GM23338 (cell line): ENCODE results near the gene RAB20. TPM values are rescaled to one million over a fixed set of nuclear protein-coding genes. Genes with fewer than 3 reads are reported as not detected.
A peak's percentile ranks its signal among the peaks of the same experiment; 100 is the strongest.

Experiments
- ATAC-seq: fragments of 200-7000 bp; cut with Tn5 transposase; 3 replicates; pipeline ENCODE4 v1.9.1; 2020
- DNase-seq: peaks from one replicate; pipeline ENCODE4 v3.0.0-alpha.2; 2015; ENCODE audit warnings: low spot score
- H2AFZ ChIP-seq: fragments of 200-600 bp; sonication (generic); 2 replicates; pipeline ENCODE4 v1.8.0; 2016; ENCODE audit warnings: antibody characterized with exemption, mild to moderate bottlenecking, moderate library complexity
- H3F3A ChIP-seq: fragments of 200-600 bp; sonication (generic); replicated peaks from 2 replicates; pipeline ENCODE4 v1.8.0; 2017; ENCODE audit warnings: antibody characterized with exemption, mixed run types, low read depth
- H3K27ac ChIP-seq: fragments of 200-600 bp; sonication (generic); 2 replicates; pipeline ENCODE4 v1.6.1; 2016; ENCODE audit warnings: low read depth
- H3K27me3 ChIP-seq: fragments of 200-600 bp; sonication (generic); 2 replicates; pipeline ENCODE4 v1.8.0; 2016; ENCODE audit warnings: mild to moderate bottlenecking, mixed run types, moderate library complexity; ENCODE audit not compliant: insufficient read depth
- H3K36me3 ChIP-seq: fragments of 200-600 bp; sonication (generic); 2 replicates; pipeline ENCODE4 v1.8.0; 2016; ENCODE audit warnings: mild to moderate bottlenecking; ENCODE audit not compliant: insufficient read depth
- H3K4me1 ChIP-seq: fragments of 200-600 bp; sonication (generic); 2 replicates; pipeline ENCODE4 v1.8.0; 2016; ENCODE audit warnings: mild to moderate bottlenecking, moderate library complexity; ENCODE audit not compliant: insufficient read depth
- H3K4me2 ChIP-seq: fragments of 200-600 bp; sonication (generic); 2 replicates; pipeline ENCODE4 v1.7.1; 2017; ENCODE audit warnings: mixed run types
- H3K4me3 ChIP-seq: fragments of 200-600 bp; sonication (generic); 2 replicates; pipeline ENCODE4 v1.6.1; 2016; ENCODE audit warnings: mixed run types
- H3K79me2 ChIP-seq: fragments of 200-600 bp; sonication (generic); replicated peaks from 2 replicates; pipeline ENCODE4 v1.8.0; 2017; ENCODE audit warnings: mild to moderate bottlenecking; ENCODE audit not compliant: insufficient read depth
- H3K9me2 ChIP-seq: fragments of 200-600 bp; sonication (generic); 2 replicates; pipeline ENCODE4 v1.8.0; 2017; ENCODE audit not compliant: insufficient read depth
- H4K20me1 ChIP-seq: fragments of 200-600 bp; sonication (generic); replicated peaks from 2 replicates; pipeline ENCODE4 v1.8.0; 2017; ENCODE audit warnings: mild to moderate bottlenecking; ENCODE audit not compliant: insufficient read depth
- H3K27ac Mint-ChIP-seq: 2 replicates; pipeline ENCODE4 v1.8.0; 2020; ENCODE audit warnings: inconsistent platforms, mild to moderate bottlenecking, moderate library complexity, mixed read lengths
- H3K27me3 Mint-ChIP-seq: 3 replicates; pipeline ENCODE4 v1.8.0; 2022; ENCODE audit warnings: low read depth, mild to moderate bottlenecking, moderate library complexity, mixed read lengths, inconsistent platforms; ENCODE audit not compliant: insufficient read depth, poor library complexity
- H3K36me3 Mint-ChIP-seq: 3 replicates; pipeline ENCODE4 v1.8.0; 2021; ENCODE audit warnings: low read depth, mild to moderate bottlenecking, inconsistent platforms, moderate library complexity, mixed read lengths
- H3K4me1 Mint-ChIP-seq: 3 replicates; pipeline ENCODE4 v1.8.0; 2020; ENCODE audit warnings: mild to moderate bottlenecking, inconsistent platforms, mixed read lengths
- H3K4me3 Mint-ChIP-seq: 3 replicates; pipeline ENCODE4 v1.8.0; 2021; ENCODE audit warnings: moderate library complexity, mild to moderate bottlenecking, inconsistent platforms, mixed read lengths
- H3K9me3 Mint-ChIP-seq: 3 replicates; pipeline ENCODE4 v1.8.0; 2020; ENCODE audit warnings: moderate library complexity, mild to moderate bottlenecking, inconsistent platforms, mixed read lengths
- CREB1 ChIP-seq: fragments of 250-450 bp; sonication (Bioruptor Pico); IDR thresholded peaks from 2 replicates; pipeline ENCODE4 v1.5.0; 2020; ENCODE audit warnings: low read depth, mild to moderate bottlenecking, moderate library complexity
- CTCF ChIP-seq, 2 experiments: fragments of 200-600 bp in 1 of 2; sonication (generic) in 1 of 2; conservative IDR thresholded peaks; 2 replicates each; pipeline versions ENCODE4 v1.5.1 to v1.6.1; 2016 to 2017; ENCODE audit warnings: antibody characterized with exemption in 2 of 2, low read depth in 2 of 2, mild to moderate bottlenecking in 2 of 2, moderate library complexity in 1 of 2
- EZH2 ChIP-seq: fragments of 200-600 bp; sonication (generic); IDR thresholded peaks from one replicate; pipeline ENCODE4 v1.8.0; 2017; ENCODE audit warnings: antibody characterized with exemption, mild to moderate bottlenecking, low read depth; ENCODE audit not compliant: unreplicated experiment
- EZH2phosphoT487 ChIP-seq: fragments of 200-600 bp; sonication (generic); IDR thresholded peaks from one replicate; pipeline ENCODE4 v1.8.1; 2018; ENCODE audit warnings: antibody characterized with exemption; ENCODE audit not compliant: unreplicated experiment
- JUNB ChIP-seq: IDR thresholded peaks from one replicate; pipeline ENCODE4 v1.6.1; 2016; ENCODE audit warnings: antibody characterized with exemption; ENCODE audit not compliant: unreplicated experiment
- NANOG ChIP-seq: IDR thresholded peaks from 2 replicates; pipeline ENCODE4 v1.6.1; 2016; ENCODE audit warnings: antibody characterized with exemption, borderline replicate concordance
- POLR2AphosphoS5 ChIP-seq: IDR thresholded peaks from 2 replicates; pipeline ENCODE4 v1.6.1; 2016; ENCODE audit warnings: antibody characterized with exemption, low read depth
- REST ChIP-seq: IDR thresholded peaks from one replicate; pipeline ENCODE4 v1.6.1; 2018; ENCODE audit warnings: antibody characterized with exemption; ENCODE audit not compliant: unreplicated experiment
- STAT1 ChIP-seq: IDR thresholded peaks from one replicate; pipeline ENCODE4 v1.6.1; 2016; ENCODE audit warnings: antibody characterized with exemption; ENCODE audit not compliant: unreplicated experiment
- ZNF114 ChIP-seq: fragments of 250-450 bp; sonication (Bioruptor Pico); IDR thresholded peaks from 2 replicates; pipeline ENCODE4 v1.5.0; 2020; ENCODE audit warnings: mild to moderate bottlenecking, moderate library complexity
- ZNF331 ChIP-seq: fragments of 250-450 bp; sonication (Bioruptor Pico); IDR thresholded peaks from 2 replicates; pipeline ENCODE4 v1.5.0; 2020; ENCODE audit warnings: low read depth, mild to moderate bottlenecking, moderate library complexity
- polyA plus RNA-seq: library from polyadenylated mRNA; unstranded; fragments of >200 nt; fragmentation: Nextera tagmentation; extraction: Ambion mirVana; gene quantifications from 2 replicates; pipeline ENCODE4 v1.2.1, GENCODE V29; 2016
- total RNA-seq: library from RNA; depleted of rRNA; stranded (reverse); fragments of >200 nt; shearing (Covaris generic); gene quantifications from 2 replicates; pipeline ENCODE4 v1.2.3, GENCODE V29; 2014
- TF ChIP-seq, protein P1 (sequence below): IDR thresholded peaks from 2 replicates; pipeline ENCODE4 v1.6.1; 2016; ENCODE audit warnings: antibody characterized with exemption

Gene RAB20
- total and polyA plus RNA-seq, 2 experiments from 2014 or later, result 12.3 to 26.6 TPM

DNA sequence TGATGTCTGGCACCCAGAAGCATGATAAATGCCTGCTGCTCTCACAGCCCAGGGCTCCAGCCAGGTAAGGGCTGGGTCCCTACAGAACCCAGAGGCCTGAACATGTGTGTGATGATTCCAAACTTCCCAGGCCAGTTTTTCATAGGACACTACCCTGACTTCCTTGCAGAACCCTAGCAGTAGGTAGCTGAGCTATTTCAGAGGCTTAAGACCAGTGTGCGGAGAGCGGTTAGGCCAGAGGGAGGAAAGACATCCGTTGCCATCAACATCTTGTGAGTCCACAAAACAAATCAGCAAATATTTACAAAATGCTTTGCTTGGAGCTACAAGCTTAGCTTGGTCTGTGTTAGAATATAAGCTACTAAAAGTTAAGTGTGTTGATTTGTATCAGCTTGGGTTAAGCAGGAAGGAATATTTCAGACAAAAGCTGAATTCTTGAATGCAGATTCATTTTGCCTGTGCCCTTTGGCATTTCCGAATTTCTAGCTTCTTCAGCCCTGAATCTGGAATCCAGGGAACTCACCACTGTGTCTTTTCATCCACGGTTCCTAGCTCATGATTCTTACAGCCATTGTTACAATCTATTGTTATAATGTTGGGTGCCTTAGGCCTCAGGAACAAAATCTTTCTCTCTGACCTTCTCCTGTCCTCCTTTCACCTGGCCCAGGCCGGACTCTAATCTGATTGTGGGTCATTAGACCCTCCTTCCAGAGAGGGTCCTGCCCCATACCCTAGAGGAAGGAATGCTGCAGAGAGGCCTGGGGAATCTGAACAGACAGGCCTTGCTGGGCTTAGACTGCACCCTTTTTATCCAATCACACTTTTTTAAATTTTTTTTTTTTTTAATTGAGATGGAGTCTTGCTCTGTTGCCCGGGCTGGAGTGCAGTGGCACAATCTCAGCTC is 12.4 kb downstream of the RAB20 start:
- H3K4me2 ChIP-seq, result no peak overlapping the region
- Mint-ChIP-seq H3K9me3 (peaks cover 12% of the 10 kb centered on the region), H3K4me1 (no peaks in the 10 kb centered on the region), H3K27me3 (no peaks in the 10 kb centered on the region), H3K36me3 (peaks cover 12% of the 10 kb centered on the region), H3K4me3 (no peak overlapping the region), H3K27ac (no peak overlapping the region)
- no peak overlapping the region for H3K4me3 ChIP-seq
- H3K27me3 ChIP-seq, result no peaks in the 10 kb centered on the region
- ATAC-seq, result peak; percentile 53; the same call in 2 of the 3 replicates
- peaks cover 17% of the 10 kb centered on the region for H4K20me1 ChIP-seq
- no peaks in the 10 kb centered on the region for H3F3A ChIP-seq
- H3K79me2 ChIP-seq, result peaks cover 83% of the 10 kb centered on the region
- no peak overlapping the region for H3K27ac ChIP-seq
- TF ChIP-seq CTCF (conservative IDR thresholded peaks at IDR 0.05; ENCODE audit: low read depth in 2 of 2), result peak in 1 of 2 experiments; percentile 23; a peak in 1 of 4 replicates
- no peak for TF ChIP-seq EZH2phosphoT487
- TF ChIP-seq, protein P1, sequence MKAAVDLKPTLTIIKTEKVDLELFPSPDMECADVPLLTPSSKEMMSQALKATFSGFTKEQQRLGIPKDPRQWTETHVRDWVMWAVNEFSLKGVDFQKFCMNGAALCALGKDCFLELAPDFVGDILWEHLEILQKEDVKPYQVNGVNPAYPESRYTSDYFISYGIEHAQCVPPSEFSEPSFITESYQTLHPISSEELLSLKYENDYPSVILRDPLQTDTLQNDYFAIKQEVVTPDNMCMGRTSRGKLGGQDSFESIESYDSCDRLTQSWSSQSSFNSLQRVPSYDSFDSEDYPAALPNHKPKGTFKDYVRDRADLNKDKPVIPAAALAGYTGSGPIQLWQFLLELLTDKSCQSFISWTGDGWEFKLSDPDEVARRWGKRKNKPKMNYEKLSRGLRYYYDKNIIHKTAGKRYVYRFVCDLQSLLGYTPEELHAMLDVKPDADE, result no peak
- DNase-seq, result no peak
- H3K9me2 ChIP-seq, result no peaks in the 10 kb centered on the region
- H3K4me1 ChIP-seq, result no peaks in the 10 kb centered on the region; the same call in 1 of the 2 replicates
- H2AFZ ChIP-seq, result no peak overlapping the region
- 0 out of 2 replicates have a peak, but pooled peaks cover 6% of the 10 kb centered on the region for H3K36me3 ChIP-seq

GRCh38 chr13:110546926-110547325 is 14.6 kb downstream of the RAB20 start:
- H3K4me3 Mint-ChIP-seq, result no peak overlapping the region
- no peak overlapping the region for H2AFZ ChIP-seq
- TF ChIP-seq POLR2AphosphoS5 (no peak), EZH2phosphoT487 (no peak), ZNF114 (no peak), CREB1 (CRISPR knock-in tag) (no peak), REST (no peak), EZH2 (no peak), ZNF331 (CRISPR knock-in tag) (no peak), STAT1 (no peak), NANOG (no peak), JUNB (no peak)
- TF ChIP-seq, protein P1, result no peak

More at GRCh38 chr13:110546926-110547325, 14.6 kb downstream of the RAB20 start:
- no peak for ATAC-seq
- Mint-ChIP-seq H3K27me3 (peaks cover 3% of the 10 kb centered on the region), H3K36me3 (peaks cover 15% of the 10 kb centered on the region), H3K4me1 (no peaks in the 10 kb centered on the region), H3K9me3 (peaks cover 15% of the 10 kb centered on the region), H3K27ac (no peak overlapping the region)
- H4K20me1 ChIP-seq, result peaks cover 11% of the 10 kb centered on the region; the same call in 1 of the 2 replicates
- no peak overlapping the region for H3K4me3 ChIP-seq
- no peak overlapping the region for H3K4me2 ChIP-seq
- H3K36me3 ChIP-seq, result 0 out of 2 replicates have a peak, but pooled peaks cover 6% of the 10 kb centered on the region
- H3K27ac ChIP-seq, result no peak overlapping the region
- no peaks in the 10 kb centered on the region for H3K27me3 ChIP-seq
- H3K4me1 ChIP-seq, result no peaks in the 10 kb centered on the region
- no peaks in the 10 kb centered on the region for H3K9me2 ChIP-seq
- H3F3A ChIP-seq, result no peaks in the 10 kb centered on the region
- peaks cover 67% of the 10 kb centered on the region for H3K79me2 ChIP-seq
- no peak for DNase-seq
